GM10266 (cell line): ENCODE data around the gene UMOD.

Experiments used
- DNase-seq: peaks from one replicate; pipeline ENCODE4 v3.0.0; 2012; ENCODE audit errors: extremely low spot score
- TF ChIP-seq, protein P1 (sequence below): IDR thresholded peaks from 2 replicates; pipeline ENCODE4 v1.5.1; 2012; ENCODE audit warnings: mild to moderate bottlenecking, low read depth; ENCODE audit not compliant: control insufficient read depth, insufficient read depth; ENCODE audit errors: missing control alignments

UMOD gene

DNA sequence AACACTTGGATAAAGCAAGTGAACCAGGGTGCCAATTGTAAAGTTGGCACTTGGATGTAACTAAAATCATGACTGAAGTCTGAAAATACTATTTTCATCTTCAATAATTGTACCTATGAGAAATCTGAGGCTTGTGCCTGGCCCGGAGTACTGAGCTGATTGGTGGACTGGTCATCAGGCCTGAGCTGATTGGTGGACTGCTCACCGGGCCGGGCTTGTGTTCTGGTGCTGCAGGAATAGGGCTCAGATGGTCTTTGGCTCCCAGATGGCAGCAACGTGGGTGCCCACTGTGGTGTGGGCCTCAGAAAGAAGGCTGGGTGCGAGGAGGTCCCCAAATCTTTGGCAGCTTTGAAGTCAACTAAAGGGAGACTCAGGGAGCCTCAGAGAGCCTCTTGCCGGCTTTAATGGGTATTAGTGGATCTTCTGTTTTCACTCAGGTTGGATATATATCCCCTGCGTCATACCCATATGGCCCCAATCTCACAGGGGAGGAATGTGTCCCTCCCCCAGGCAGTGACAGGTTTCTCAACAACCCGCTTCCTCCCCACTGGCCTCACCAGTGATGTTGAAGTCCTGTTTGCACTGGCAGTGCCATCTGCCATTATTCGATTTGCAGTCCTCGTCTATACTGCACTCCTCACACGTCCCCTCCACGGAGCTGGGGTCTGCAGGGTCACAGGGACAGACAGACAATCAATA, 4.7 kb downstream of the UMOD start:
- TF ChIP-seq, protein P1, sequence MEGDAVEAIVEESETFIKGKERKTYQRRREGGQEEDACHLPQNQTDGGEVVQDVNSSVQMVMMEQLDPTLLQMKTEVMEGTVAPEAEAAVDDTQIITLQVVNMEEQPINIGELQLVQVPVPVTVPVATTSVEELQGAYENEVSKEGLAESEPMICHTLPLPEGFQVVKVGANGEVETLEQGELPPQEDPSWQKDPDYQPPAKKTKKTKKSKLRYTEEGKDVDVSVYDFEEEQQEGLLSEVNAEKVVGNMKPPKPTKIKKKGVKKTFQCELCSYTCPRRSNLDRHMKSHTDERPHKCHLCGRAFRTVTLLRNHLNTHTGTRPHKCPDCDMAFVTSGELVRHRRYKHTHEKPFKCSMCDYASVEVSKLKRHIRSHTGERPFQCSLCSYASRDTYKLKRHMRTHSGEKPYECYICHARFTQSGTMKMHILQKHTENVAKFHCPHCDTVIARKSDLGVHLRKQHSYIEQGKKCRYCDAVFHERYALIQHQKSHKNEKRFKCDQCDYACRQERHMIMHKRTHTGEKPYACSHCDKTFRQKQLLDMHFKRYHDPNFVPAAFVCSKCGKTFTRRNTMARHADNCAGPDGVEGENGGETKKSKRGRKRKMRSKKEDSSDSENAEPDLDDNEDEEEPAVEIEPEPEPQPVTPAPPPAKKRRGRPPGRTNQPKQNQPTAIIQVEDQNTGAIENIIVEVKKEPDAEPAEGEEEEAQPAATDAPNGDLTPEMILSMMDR: no peak
- no peak for DNase-seq

DNA sequence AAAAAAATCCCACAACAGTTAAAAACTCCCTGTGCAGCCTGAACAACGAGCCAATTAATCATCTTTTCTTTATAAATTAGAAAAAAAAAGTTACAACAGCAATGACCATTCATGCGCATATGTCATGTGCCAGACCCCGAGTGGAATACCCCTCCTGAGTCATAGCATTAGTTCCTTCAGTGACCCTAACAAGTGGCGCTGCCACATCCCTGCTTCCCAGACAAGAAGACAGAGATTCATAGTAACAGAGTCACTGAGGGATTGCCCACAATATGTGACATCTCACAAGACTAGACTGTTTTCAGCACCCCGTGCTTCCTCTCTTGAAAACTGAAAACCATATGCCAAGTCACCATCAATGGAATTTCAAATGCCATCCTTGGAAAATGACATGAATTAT, 7.9 kb downstream of the UMOD start:
- no peak for DNase-seq
- TF ChIP-seq, protein P1: no peak

DNA sequence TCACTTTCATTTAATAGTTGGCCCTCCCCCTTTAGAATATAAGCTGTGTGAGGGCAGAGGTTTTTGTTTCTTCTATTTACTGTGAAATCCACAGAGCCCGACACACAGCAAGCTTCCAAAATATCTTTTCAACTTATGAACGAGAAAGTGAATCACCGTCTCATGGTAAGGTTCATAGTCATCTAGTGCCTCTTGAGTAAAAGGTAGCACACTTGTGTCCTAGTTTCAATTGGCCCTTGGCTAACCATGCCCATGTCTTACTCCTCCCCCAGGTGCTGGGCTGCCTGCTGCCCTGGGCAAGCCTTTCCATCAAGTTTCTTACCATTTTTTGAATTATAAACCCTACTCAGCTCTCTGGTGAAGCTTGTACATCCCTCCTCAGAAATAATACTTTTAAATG, 12.8 kb downstream of the UMOD start:
- TF ChIP-seq, protein P1: no peak
- DNase-seq: no peak

DNA sequence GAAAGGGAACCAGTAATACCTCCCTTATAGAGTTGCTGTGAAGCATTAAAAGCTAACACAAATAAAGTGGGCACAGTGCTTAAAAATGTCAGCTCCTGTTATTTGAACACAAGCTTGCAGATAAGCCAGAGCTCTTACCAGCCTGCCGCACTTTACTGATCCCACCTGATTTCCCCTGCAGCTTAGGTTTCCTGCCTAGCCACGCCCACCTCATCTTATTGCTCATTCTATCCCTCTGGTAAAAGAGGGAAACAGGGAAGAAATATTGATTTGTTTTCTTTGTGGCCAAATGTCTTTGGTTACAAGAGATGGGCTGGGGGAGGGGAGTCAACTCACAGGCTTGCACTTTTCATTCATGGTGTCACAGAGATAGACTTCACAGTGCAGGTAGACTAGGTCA, 15.6 kb downstream of the UMOD start:
- TF ChIP-seq, protein P1: no peak

DNA sequence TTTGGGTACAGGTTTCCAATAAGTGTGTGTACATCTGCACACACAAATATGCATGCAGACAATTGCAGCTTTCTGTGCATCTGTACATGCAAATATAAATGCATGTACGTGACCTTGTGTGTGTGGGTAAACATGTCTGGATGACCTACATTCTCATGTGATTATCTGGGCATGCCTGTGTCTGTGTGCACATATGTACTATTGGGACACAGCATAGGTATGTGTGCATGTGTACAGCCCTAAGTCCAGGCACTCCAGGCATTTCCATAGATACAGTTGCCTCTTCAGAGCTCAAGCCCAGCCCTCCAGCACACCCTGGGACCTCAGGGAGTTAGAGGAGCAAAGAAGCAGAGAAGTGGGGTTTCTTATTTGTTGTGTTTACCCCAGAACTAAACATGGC, 18.1 kb downstream of the UMOD start:
- TF ChIP-seq, protein P1: no peak
- DNase-seq: no peak

More for the DNA sequence above, 15.6 kb downstream of the UMOD start:
- DNase-seq: no peak

DNA sequence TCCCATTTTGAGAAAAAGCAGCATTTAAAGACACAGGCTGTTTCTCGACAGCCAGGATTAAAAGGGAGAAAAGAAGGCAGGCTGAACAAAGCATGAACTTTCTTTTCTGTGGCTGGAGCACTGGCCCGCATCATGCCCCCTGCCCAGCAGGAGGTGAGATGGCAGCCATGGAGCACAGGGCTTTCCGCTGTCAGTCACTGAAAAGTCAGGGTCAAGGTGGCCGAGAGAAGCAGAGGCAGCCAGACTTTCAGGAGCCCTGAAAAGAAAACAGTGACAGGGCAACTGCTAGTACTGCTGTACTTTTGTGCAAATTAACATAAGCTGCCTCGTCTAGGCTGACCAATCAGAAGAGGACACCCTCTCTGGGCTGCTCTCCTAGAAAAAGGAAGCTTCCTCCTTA, 19.4 kb downstream of the UMOD start:
- TF ChIP-seq, protein P1: no peak
- DNase-seq: no peak

DNA sequence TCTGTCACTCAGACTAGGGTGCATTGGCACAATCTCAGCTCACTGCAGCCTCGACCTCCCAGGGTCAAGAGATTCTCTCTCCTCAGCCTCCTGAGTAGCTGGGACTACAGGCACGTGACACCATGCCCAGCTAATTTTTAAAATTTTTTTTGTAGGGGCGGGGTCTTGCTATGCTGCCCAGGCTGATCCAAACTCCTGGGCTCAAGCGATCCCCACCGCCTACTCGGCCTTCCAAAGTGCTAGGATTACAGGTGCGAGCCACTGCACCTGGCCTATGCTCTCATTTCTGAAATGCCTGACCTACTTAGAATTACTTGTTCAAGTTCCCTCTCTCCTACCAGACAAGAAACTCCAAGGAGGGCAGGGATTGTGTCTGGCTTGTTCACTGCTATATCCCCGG, 20.1 kb downstream of the UMOD start:
- TF ChIP-seq, protein P1: no peak
- no peak for DNase-seq
